Esophagus squamous epithelium (tissue), 4 donors: ENCODE results near the gene LONP2.

Source experiments
- CTCF ChIP-seq, 6 experiments: fragments of 450-650 bp in 4 of 6; fragments of 200-600 bp in 2 of 6; sonication (generic) in 2 of 6; IDR thresholded peaks; one replicate each; pipeline ENCODE4 v1.5.1; 2016 to 2019; ENCODE audit warnings: antibody characterized with exemption in 6 of 6, mild to moderate bottlenecking in 4 of 6, moderate library complexity in 4 of 6
- POLR2A ChIP-seq, 4 donors: fragments of 450-650 bp; IDR thresholded peaks; one replicate each; pipeline ENCODE4 v1.6.1; 2017; ENCODE audit warnings: antibody characterized with exemption in 4 of 4, mild to moderate bottlenecking in 4 of 4, moderate library complexity in 3 of 4

- TF ChIP-seq CTCF (IDR thresholded peaks at IDR 0.05) = no peak
- TF ChIP-seq POLR2A (IDR thresholded peaks at IDR 0.05) = no peak
Observed at GRCh38 chr16:48203974-48204824, 39.9 kb upstream of the LONP2 start.
